Activated T-helper 1 cell treated with anti-CD3 and anti-CD28 coated beads, Interleukin-2, amount 50 U/mL, for 16 hours (primary cell): Measurements from ENCODE around the gene PLOD2.

Experiments
- DNase-seq, 2 donors: peaks; one replicate each; pipeline ENCODE4 v3.0.0-alpha.2; 2020; ENCODE audit warnings: low read depth in 1 of 2, low spot score in 1 of 2

Gene PLOD2

DNA sequence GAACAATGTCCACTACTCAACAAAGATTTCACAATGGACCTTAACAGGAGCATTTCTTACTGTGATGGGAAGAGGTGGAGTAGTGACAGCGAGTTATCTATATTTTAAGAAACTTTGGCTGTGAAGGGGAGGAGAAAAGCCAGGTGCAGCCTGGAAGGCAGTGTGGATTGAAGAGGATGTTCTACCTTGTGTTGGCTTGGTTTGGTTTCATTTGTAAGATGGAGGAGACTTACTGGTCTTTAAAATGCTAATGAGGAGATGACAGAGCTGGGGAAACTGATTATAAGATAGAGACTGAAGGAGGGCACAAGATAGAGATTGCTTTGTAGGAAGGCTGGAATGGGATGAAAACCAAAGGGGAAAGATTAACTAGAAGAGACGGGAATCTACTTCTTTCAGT is 59.4 kb downstream of the PLOD2 start:
- no peak for DNase-seq

DNA sequence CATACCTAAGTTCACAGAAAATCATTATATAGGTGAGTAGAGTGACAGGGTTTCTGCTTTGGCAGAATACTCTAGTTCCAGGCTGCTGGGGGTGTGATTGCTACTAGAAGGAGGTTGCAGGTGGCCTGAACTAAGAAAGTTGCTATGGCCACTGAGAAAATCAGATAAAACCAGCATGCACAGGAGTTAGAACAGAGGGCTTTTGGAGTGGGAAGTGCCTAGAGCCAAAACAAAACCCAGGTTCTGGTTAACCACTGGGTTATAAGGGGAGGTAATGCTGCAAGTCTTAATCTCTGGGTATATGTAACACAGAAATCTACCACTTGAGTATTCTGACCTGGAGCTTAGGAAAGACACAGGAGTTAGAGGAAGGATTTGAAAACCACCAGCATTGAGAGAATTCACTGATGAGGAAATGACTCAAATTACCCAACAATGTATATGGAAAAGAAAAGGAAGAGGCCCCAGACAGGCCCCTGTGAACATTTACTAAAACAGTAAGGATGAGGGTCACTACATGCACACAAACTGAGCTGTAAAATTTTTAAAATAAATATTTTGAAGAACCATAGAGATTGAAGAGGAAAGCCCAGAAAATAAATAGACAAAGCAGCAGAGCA is 60.0 kb downstream of the PLOD2 start:
- no peak for DNase-seq

DNA sequence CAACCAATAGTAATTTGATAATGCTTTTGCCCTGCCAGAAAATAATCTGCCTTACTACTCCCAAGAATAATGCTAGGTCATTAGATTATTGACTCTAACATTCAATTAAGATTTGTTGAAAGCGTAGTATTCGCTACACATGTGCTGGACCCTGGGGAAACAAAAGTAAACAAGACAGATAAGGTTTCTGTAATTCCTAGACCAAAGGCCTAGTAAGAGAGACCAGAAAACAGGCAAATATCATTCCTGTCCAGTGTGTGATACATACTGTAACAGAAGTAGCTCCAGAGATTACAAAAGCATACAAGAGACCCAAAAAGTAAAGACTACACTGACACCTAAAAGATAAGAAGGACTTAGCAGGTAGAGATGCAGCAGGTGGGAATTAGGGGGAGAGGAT is 60.8 kb downstream of the PLOD2 start:
- DNase-seq: no peak

DNA sequence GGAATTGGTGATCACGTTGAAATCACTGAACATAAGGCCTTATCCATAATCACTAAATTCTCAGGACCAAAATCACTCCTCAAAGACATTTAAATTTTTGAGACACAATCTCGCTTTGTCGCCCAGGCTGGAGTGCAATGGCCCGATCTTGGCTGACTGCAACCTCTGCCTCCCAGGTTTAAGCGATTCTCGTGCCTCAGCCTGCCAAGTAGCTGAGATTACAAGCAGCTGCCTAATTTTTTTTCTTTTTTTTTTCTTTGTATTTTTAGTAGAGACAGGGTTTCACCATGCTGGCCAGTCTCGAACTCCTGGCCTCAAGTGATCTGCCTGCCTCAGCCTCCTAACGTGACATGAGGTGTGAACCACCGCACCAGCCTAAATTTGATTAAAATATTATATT is 61.7 kb downstream of the PLOD2 start:
- no peak for DNase-seq

DNA sequence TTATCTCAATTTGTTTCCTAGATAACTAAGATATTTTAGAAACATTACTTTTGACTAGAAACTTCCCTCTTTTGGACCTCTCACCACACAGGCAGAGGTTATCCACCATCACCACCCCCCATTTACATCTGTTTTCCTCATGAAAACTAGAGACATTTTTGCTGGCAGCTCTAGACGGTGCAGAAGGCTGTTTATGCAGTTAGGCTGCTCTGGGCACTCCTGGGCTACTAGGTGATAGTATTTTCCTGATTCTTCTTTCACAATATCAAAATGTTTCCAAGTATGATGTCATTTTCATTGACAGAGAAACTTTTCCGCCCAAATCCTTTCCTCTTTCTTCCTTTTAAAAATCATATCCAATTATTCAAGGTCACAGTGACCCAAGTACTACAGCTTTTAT is 67.1 kb downstream of the PLOD2 start:
- no peak for DNase-seq

DNA sequence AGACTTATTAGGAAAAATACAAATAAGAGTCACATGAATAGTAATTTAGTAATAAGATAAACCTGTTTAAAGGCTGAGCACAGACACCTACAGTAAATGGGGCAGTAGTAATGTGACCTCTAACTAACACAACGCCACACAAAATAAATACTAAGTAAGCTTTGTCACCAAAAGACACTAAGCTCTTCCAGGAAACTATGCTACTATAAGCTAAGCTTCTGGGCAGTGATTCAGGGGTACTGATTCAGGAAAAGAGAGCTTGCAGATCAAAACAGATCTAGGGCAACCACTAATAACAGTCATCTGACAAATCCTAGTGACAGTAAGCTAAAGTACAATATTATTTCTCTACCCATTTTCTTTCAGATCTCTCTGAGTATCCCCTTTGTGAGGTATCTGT is 68.8 kb downstream of the PLOD2 start:
- no peak for DNase-seq

DNA sequence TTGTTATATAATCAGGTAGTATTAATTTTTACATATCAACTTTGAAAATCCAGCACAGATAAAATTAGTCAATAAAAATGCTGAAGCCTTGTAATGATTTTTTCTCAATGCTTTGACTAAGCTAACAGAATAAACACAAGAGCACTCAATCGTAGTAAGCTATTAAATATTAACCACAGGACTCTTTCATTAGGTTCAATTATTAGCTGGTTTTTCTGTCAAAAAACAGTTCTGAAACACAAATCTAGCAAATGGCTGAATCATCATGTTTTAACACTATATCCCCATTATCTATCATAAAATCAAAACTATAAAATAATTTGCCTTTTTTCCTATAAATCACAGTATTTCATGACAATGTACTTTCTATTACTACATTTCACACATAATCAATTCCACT is 69.6 kb downstream of the PLOD2 start:
- no peak for DNase-seq

DNA sequence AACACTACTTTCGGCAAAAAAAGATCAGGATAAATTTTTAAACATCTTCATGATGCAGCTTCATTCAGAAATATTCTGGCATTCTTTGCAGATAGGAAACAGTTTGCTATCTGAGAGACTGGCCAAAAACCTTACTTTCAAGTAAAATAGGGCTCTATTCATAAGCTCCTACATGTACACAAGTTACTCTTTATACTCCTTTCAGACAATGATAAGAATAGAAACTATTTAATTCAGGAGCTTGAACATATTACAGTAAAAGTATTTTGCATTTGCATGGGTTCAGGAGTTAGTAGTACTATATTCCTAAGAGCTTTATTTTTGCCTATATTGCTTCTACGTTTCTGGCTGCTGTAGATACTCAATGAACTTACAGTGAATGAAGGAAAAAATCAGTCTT is 70.5 kb downstream of the PLOD2 start:
- no peak for DNase-seq

DNA sequence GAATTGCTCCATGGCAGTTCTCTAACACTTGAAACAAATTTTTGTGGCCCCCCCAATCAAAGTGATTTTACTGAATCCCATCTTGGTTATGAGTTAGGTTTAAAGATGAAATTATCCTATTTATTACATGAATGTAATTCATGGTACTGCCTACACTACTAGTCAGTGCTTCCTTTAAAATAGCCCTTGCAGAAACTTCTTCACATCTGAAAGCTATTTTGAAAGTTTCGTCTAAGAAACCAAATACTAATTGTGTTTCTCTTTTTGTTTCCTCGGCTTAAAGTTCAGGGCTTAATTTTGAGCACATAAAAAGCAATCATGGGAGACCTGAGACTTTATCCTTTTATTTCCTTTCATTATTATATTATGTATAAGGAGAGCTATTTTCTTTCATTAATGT is 72.1 kb downstream of the PLOD2 start:
- DNase-seq: no peak

DNA sequence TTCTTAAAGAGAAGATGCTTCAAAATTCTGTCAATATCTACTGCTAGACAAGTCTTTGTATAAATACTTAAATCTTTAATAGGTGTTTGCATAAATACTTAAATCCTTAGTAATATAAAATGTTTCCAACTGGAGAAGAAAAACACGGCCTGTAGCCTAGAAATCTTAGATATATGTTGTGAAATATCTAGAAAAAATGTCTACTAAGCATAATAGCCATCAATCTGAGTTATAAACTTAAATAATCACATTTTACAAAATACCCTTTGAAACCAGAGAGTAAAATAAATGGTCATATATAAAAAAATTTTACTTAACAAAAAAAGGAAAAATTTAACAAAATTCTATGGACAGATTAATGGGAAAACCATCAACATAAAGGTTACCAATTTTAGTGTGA is 73.9 kb downstream of the PLOD2 start:
- DNase-seq: no peak

DNA sequence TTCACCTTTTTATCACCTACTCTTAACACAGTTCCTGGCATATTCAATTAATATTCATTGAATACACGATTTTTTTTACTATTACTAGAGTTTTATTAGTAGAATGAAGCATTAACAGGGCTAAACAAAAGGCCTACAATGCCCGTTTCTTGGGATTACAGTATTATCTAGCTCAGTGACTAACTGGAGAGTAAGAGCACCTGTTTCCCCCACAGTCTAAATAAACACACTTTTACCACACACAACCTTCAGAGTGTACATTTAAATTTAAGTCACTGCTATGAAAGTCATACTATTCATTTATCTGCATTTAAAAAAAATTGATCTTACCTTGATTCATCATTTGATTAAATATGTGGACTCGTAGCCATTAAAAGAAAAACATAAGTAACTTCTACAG is 74.8 kb downstream of the PLOD2 start:
- no peak for DNase-seq

DNA sequence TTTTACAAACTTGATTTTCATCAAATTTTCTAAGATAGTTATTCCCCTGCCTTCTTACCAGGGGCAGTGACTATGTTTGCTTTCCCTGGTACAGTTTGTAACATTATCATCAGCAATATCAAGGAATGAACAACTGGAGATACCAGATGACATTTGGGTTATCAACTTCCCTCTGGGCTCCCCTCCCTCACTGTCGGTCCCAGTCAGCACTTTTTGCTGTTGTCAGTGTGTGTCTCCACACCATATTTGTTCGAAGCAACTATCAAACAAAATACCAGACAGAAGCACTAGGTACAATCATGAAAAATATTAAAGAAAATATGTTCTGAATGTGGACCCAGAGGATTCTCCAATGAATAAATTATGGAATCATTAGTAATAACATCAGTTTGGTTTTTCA is 75.3 kb downstream of the PLOD2 start:
- no peak for DNase-seq

DNA sequence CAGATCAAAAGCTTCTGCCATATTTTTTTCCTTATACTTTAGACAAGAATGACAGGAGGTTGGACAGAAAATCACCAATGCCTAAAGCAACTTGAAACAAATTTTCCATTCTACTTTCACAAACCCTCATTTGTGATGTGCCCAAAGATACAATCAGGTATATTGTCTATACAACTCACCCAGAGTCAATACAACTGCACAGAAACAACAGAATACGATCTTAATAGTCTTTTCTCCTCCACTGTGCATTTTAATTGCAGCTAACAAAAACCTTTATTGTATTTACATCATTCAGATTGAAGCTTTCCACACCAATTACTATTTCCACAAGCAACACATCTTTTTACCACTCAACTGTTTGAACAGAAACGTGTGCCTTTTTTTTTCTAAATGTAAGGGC is 80.4 kb downstream of the PLOD2 start:
- no peak for DNase-seq

DNA sequence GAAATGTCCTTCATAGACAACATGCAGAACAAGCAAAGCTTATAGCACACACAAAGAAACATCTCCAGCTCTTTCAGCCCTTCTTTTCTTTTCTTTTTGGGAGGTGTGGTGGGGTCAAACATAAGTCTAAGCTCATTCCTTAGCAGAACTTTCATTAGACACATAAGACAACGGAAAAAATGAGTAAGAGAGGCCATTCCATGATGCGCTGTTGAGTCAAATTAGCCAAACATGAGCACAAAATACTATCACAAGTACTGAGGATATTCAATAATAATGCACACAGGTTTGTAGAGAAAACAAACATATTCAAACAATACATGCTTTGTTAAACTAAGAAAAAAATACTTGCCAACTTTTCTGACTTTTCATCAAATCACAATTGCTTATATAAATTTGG is 83.0 kb downstream of the PLOD2 start:
- no peak for DNase-seq

DNA sequence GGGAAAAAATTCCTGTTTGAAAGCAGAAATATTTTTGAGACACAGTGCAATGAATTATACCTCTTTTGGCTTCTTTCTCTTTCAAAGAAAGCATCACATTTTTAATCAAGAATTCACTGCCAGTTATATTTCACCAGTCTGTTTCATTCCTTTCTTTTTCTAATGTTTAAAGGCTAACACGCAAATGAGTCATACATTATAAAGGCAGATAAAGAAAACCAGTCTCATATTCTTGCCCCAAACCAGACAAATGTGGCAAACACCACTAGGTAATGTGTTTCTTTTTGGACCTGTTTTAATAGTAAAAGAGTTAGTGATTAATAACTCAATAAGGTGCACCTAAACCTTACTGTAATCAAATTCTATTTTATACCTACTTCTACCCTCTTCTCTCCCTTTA is 83.8 kb downstream of the PLOD2 start:
- DNase-seq: no peak

DNA sequence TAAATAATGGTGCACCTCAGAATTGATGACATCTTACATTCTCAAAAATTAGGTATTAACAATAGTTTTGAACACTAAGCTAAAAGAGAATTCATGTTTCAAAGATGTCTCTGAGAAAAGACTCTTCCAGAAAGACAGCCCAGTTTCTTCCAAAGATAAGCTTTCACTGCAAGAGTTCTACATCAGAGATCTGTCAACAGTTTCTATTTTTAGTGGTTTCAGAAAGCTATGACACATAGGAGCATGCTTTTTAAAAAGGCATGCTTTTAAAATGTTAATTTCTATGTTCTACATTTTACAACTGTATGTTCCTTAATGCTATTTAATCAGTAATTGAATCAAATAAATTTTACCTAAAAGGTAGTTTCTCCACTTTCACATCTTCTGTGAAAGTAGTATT is 88.2 kb downstream of the PLOD2 start:
- DNase-seq: no peak

DNA sequence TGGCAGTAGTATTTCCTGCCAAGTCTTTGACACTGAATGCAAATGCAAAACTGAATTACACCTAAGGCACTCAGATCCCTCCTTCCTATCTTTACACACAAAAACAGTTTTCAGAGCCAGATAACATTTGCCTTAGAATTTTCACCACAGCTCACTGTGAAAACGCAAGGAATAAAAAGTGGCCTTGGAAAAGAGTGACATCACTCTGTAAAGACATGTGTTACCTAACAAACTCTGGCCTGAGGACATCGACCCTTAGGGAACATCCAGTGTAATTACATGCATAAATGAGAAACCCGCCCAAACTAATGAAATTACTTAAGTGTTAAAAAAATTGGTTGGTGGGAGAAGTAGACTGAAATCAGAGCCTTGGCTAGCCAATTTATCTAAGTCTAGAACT is 88.9 kb downstream of the PLOD2 start:
- no peak for DNase-seq

DNA sequence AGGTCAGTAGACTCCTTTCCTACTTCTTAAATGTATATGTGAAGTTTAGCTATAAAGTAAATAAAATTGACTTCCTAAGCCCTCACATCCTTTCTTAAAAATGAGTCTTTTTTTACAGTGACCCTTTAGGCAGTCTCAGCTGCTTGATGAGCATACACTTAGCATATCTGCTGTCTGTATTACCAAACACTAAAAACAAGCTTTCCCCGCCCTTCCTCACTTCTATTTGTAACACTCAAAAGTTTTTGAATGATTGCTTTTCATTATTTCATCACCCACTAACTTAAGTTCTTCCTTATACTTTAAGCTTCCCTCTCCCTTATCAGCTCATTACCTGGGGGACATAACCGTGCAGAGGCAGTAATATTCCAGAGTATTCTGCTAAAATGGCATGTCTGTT is 89.4 kb downstream of the PLOD2 start:
- DNase-seq: no peak

DNA sequence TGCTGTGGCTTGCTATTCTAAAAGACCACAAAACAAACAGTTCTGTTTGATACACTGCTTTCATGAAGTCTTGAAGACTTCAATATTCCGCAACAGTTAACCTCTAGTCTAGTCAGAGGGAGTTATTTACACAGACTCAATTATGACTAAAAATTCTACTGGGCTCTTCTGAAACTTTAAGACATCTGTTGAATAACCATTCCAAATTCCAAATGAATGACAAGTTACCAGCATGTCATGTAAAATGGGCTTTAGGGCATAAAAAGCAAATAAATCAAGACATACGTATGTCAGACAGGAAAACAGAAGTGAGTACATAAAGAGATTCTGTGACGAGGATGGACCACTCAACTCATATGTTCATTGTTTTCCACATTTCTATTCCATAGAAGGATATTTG is 93.9 kb downstream of the PLOD2 start:
- DNase-seq: no peak

DNA sequence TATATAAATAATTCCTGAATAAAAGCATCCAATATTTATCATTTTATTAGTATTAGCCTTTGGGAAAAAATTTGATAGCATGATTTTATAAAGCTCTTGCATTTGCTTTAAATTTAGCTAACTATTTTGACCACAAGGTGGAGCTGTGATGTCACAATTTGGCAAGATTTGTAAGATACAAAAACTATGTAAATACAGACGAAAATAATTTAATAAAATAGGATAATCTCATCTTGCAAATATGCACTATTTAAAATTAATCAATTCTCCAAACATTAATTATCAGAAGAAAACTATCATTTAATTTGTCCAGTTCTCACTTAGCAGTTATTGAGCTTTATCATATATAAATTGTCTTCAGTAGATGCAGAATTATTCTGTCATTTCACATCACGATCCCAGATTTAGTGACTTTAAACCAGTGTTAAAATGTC is 95.4 kb downstream of the PLOD2 start:
- DNase-seq: no peak

DNA sequence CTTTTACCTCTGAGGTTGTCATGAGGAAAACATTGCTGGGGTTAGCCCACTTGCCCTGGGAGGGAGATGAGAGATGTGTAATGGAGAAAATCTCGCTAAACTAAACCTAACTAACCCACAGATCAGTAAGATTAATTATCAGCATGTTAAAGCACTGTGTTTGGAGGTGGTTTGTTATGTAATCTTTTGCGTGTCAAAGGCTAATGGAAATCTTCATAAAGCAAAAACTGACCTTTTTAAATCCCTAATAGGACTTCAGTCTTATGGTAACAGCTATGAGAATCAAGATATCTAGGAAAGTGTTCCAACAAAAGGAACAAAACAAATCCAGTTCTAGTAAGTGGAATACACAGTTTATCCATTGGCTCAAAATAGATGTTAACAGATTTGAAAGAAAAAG is 102.7 kb downstream of the PLOD2 start:
- DNase-seq: no peak

DNA sequence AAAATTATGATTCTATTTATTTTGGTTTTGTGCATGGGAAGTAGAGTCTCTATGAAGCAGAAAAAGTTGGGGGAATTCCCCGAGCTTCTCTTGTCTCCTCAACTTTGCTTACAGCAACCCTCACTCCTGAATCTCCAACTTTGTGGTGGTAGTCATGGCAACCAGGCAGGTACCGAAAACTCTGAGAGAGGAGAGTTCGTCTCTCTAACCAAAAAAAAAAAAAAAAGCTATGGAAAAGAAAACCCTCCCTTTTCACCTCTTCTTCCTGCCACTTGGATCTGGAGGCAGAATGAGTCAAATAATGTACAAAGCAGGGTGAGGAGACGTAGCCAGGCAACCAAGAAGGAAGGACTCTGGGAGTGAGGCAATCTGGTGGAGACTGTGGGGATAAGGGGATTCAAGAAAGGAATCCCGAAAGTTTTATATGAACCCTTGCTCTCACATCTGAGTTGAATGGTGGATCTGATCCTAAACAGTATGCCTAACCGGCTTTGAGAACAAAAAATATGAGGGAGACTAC is 108.1 kb downstream of the PLOD2 start:
- no peak for DNase-seq

DNA sequence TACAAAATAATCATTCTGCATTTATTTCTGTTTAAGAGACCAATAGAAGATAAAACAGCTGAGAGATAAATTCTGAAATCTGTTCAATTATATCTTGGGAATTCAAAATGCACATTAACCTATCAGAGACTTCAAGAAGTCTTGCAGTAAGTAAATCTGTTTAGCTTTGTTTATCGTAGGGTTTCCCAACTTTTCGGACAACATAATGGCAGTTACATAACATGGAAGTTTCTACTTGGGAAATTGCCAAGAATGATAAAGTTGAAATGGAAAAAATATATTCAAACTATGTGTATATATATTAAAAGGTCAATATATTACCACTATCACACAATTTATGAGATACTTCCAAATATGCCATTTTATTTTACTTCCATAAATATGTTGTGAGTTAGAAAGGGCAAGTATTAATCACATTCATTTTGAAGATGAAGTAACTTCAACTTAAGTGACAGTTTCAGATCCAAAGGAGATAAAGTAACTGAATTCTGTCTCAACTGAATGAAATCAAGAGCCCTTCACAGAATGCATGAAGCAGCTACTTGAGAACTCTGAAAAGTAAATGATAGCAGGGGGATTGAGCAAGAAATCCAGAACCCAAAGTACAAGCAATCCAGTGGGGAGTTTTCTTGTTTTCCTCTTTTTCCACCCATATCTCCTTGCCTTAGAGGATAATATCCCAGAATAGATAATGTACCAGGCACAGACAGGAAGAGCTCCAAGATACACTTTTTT is 108.8 kb downstream of the PLOD2 start:
- DNase-seq: no peak
